Thyroid gland (tissue), 4 donors: ENCODE data around the gene MTUS2.

Experiments used
- POLR2A ChIP-seq, 2 donors: fragments of 450-650 bp; IDR thresholded peaks; one replicate each; pipeline ENCODE4 v1.6.1; 2017; ENCODE audit warnings: antibody characterized with exemption in 2 of 2, mild to moderate bottlenecking in 2 of 2, moderate library complexity in 1 of 2
- TF ChIP-seq, protein P1 (sequence below), 6 experiments: fragments of 200-600 bp in 3 of 6; fragments of 450-650 bp in 3 of 6; sonication (generic) in 3 of 6; IDR thresholded peaks; one replicate each; pipeline ENCODE4 v1.5.1; 2016 to 2019; ENCODE audit warnings: antibody characterized with exemption in 6 of 6, mild to moderate bottlenecking in 2 of 6, inconsistent platforms in 1 of 6, moderate library complexity in 1 of 6

DNA sequence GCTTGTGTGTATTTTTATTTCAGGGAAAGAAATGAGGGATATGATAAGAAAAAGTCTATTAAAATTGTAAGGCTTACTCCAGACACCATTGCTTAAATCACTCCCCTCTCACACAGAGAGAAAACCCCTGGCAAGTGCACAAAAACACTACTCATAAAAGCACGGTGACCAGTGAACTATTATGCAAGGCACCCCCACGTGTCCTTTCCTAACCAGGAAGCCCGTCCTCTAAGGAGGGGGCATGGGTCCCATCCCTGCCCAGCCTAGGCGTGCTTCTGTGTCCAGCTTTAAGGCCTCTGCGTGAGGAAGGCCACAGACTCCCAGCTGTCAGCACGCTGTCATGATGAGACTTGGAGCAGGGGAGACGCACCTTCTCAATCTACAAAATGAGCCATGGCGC is 691.8 kb downstream of the MTUS2 start:
- TF ChIP-seq, protein P1, sequence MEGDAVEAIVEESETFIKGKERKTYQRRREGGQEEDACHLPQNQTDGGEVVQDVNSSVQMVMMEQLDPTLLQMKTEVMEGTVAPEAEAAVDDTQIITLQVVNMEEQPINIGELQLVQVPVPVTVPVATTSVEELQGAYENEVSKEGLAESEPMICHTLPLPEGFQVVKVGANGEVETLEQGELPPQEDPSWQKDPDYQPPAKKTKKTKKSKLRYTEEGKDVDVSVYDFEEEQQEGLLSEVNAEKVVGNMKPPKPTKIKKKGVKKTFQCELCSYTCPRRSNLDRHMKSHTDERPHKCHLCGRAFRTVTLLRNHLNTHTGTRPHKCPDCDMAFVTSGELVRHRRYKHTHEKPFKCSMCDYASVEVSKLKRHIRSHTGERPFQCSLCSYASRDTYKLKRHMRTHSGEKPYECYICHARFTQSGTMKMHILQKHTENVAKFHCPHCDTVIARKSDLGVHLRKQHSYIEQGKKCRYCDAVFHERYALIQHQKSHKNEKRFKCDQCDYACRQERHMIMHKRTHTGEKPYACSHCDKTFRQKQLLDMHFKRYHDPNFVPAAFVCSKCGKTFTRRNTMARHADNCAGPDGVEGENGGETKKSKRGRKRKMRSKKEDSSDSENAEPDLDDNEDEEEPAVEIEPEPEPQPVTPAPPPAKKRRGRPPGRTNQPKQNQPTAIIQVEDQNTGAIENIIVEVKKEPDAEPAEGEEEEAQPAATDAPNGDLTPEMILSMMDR (IDR thresholded peaks at IDR 0.05) = no peak
- no peak for TF ChIP-seq POLR2A (IDR thresholded peaks at IDR 0.05)
